Activated CD4-positive, alpha-beta T cell treated with anti-CD3 and anti-CD28 coated beads, Interleukin-10, Interleukin-2, amounts not matched to agents 100 ng/mL and 50 ng/mL, durations not matched to agents 16 hours and 8 hours (primary cell): ENCODE results near the gene LGI1.

Source experiments
- DNase-seq: peaks from one replicate; pipeline ENCODE4 v3.0.0-alpha.2; 2020

Gene LGI1

GRCh38 chr10:93756118-93756517, 1.6 kb upstream of the LGI1 start:
- no peak for DNase-seq

GRCh38 chr10:93757136-93757535, 600 bp upstream of the LGI1 start:
- DNase-seq: no peak

- no peak for DNase-seq
Observed at GRCh38 chr10:93758508-93758885, 761 bp downstream of the LGI1 start.

GRCh38 chr10:93758891-93759410, 1.2 kb downstream of the LGI1 start:
- no peak for DNase-seq

- no peak for DNase-seq
Observed at GRCh38 chr10:93760490-93760889, 2.8 kb downstream of the LGI1 start.

- DNase-seq: no peak
Observed at GRCh38 chr10:93762979-93763391, 5.2 kb downstream of the LGI1 start.

GRCh38 chr10:93766918-93767317, 9.2 kb downstream of the LGI1 start:
- DNase-seq: no peak

GRCh38 chr10:93767724-93768399, 10.1 kb downstream of the LGI1 start:
- no peak for DNase-seq

GRCh38 chr10:93768892-93769291, 11.2 kb downstream of the LGI1 start:
- no peak for DNase-seq

GRCh38 chr10:93771354-93771753, 13.6 kb downstream of the LGI1 start:
- DNase-seq: no peak

GRCh38 chr10:93773120-93773519, 15.4 kb downstream of the LGI1 start:
- no peak for DNase-seq

- no peak for DNase-seq
Observed at GRCh38 chr10:93773705-93774104, 16.0 kb downstream of the LGI1 start.

- no peak for DNase-seq
Observed at GRCh38 chr10:93775356-93775755, 17.6 kb downstream of the LGI1 start.

GRCh38 chr10:93777092-93777491, 19.4 kb downstream of the LGI1 start:
- DNase-seq: no peak

- DNase-seq: no peak
Observed at GRCh38 chr10:93784059-93784458, 26.3 kb downstream of the LGI1 start.

GRCh38 chr10:93788413-93789208, 30.9 kb downstream of the LGI1 start:
- DNase-seq: no peak

- no peak for DNase-seq
Observed at GRCh38 chr10:93790439-93790838, 32.7 kb downstream of the LGI1 start.

GRCh38 chr10:93796167-93796566, 38.4 kb downstream of the LGI1 start:
- no peak for DNase-seq

GRCh38 chr10:93797825-93798224, 40.1 kb downstream of the LGI1 start:
- no peak for DNase-seq

- no peak for DNase-seq
Observed at GRCh38 chr10:93799155-93799708, 41.5 kb downstream of the LGI1 start.

- no peak for DNase-seq
Observed at GRCh38 chr10:93804200-93804599, 46.5 kb downstream of the LGI1 start.

- DNase-seq: no peak
Observed at GRCh38 chr10:93806903-93807302, 49.2 kb downstream of the LGI1 start.

GRCh38 chr10:93807371-93807770, 49.6 kb downstream of the LGI1 start:
- DNase-seq: no peak
